Loucy (cell line): ENCODE results near the gene MTARC1.

Source experiments
- CTCF ChIP-seq: fragments of 200-600 bp; sonication (generic); conservative IDR thresholded peaks from 2 replicates; pipeline ENCODE4 v1.5.1; 2014; ENCODE audit warnings: mild to moderate bottlenecking, antibody characterized with exemption, low read length
- EZH2phosphoT487 ChIP-seq: fragments of 200-600 bp; IDR thresholded peaks from 2 replicates; pipeline ENCODE4 v1.6.1; 2018; ENCODE audit warnings: antibody characterized with exemption, mild to moderate bottlenecking, moderate library complexity, borderline replicate concordance

GRCh38 chr1:220768126-220768601 is 18.5 kb upstream of the MTARC1 start:
- TF ChIP-seq CTCF: no peak
- TF ChIP-seq EZH2phosphoT487: no peak
